Common myeloid progenitor, CD34-positive (primary cell): ENCODE data around the gene STPG2.
"Not testable (repeated sequence)": the region's sequence is repeated elsewhere in the genome, so short reads cannot be mapped to it uniquely, and the experiment has no call there.

Experiments used
- CTCF ChIA-PET: fragments of 350-600 bp; sonication (Branson Sonifier 250); formaldehyde crosslinking; loops from one replicate; lab custom pipeline; 2021; ENCODE audit warnings: antibody characterized with exemption; lab: Charles Lee
- POLR2A ChIA-PET: fragments of 350-600 bp; sonication (Branson Sonifier 250); formaldehyde crosslinking; loops from one replicate; lab custom pipeline; 2021; ENCODE audit warnings: antibody characterized with exemption; lab: Charles Lee
- DNase-seq, 3 donors: peaks; one replicate each; pipeline versions ENCODE4 v3.0.0 to v3.0.0-alpha.2; 2013
- H3K27ac ChIP-seq, 2 experiments: 1 replicate in 1 of 2; 2 replicates in 1 of 2; pipeline ENCODE4 v1.7.0; 2013; ENCODE audit warnings: inconsistent platforms in 2 of 2, low read length in 2 of 2, mild to moderate bottlenecking in 2 of 2, low read depth in 1 of 2, moderate library complexity in 1 of 2; ENCODE audit not compliant: severe bottlenecking in 2 of 2, insufficient read depth in 1 of 2, poor library complexity in 1 of 2
- H3K27me3 ChIP-seq, 5 experiments: replicated peaks in 2 of 5; 1 replicate in 3 of 5; 2 replicates in 2 of 5; pipeline versions ENCODE4 v1.6.1 to v1.7.0; 2013; ENCODE audit warnings: low read length in 4 of 5, mild to moderate bottlenecking in 2 of 5, moderate library complexity in 2 of 5, inconsistent platforms in 1 of 5; ENCODE audit not compliant: insufficient read depth in 5 of 5, control insufficient read depth in 4 of 5
- H3K36me3 ChIP-seq, 4 experiments: 1 replicate in 2 of 4; 2 replicates in 2 of 4; pipeline versions ENCODE4 v1.6.1 to v1.7.0; 2013; ENCODE audit warnings: low read length in 3 of 4, control low read depth in 1 of 4, mild to moderate bottlenecking in 1 of 4; ENCODE audit not compliant: control insufficient read depth in 4 of 4, insufficient read depth in 4 of 4
- H3K4me1 ChIP-seq, 4 experiments: 1 replicate in 3 of 4; 2 replicates in 1 of 4; pipeline versions ENCODE4 v1.6.1 to v1.7.1; 2013; ENCODE audit warnings: low read length in 3 of 4, mild to moderate bottlenecking in 3 of 4, control low read depth in 1 of 4, inconsistent platforms in 1 of 4, moderate library complexity in 1 of 4; ENCODE audit not compliant: control insufficient read depth in 4 of 4, insufficient read depth in 4 of 4; ENCODE audit errors: control extremely low read depth in 1 of 4
- H3K4me3 ChIP-seq, 7 experiments: 1 replicate in 4 of 7; 2 replicates in 3 of 7; pipeline versions ENCODE4 v1.5.1 to v1.7.0; 2013; ENCODE audit warnings: mild to moderate bottlenecking in 7 of 7, low read length in 6 of 7, moderate library complexity in 6 of 7, inconsistent platforms in 2 of 7, low read depth in 2 of 7, control low read depth in 1 of 7; ENCODE audit not compliant: insufficient read depth in 4 of 7, control insufficient read depth in 1 of 7; ENCODE audit errors: extremely low read depth in 1 of 7
- H3K9me3 ChIP-seq, 5 experiments: 1 replicate in 4 of 5; 2 replicates in 1 of 5; pipeline versions ENCODE4 v1.6.1 to v1.7.1; 2013; ENCODE audit warnings: low read length in 4 of 5, mild to moderate bottlenecking in 2 of 5, inconsistent platforms in 1 of 5, low read depth in 1 of 5, moderate library complexity in 1 of 5; ENCODE audit not compliant: control insufficient read depth in 4 of 5, insufficient read depth in 2 of 5; ENCODE audit errors: control extremely low read depth in 1 of 5
- WGBS: methylation state at CpG from one replicate; pipeline ENCODE4 v1.1.5; 2013; ENCODE audit not compliant: insufficient coverage; 5-methylcytosine and 5-hydroxymethylcytosine counted together

STPG2 gene

DNA sequence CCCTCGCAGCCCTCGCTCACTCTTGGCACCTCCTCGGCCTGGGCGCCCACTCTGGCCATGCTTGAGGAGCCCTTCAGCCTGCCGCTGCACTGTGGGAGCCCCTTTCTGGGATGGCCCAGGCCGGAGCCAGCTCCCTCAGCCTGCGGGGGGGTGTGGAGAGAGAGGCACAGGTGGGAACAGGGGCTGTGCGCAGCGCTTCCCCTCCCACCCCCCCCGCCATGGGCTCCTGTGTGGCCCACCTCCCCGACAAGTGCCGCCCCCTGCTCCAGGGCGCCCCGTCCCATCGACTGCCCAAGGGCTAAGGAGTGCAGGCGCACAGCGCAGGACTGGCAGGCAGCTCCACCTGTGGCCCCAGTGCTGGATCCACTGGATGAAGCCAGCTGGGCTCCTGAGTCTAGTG, 220.2 kb downstream of the STPG2 start:
- DNase-seq: no peak
- WGBS: 98% methylated on average over 11 of the region's 17 CpGs

DNA sequence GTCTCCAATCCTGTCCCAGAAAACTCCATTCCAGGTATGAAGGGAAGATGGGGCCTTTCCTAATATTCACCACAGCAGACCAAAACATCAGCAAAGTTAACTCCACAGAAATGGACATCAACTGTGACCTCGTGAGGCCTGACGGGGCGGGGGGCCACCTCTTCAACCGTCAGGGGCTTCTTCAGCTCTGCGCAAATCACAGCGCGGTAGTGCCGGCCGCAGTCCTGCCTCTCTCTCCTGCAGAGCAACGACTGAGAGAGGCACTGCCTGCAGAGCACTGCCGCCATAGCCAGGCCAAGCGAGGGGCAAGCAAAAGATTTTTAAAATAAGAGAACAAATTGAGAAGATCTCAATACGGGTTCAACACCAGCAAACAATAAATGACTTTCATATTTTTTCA, 226.2 kb downstream of the STPG2 start:
- CTCF ChIA-PET: no interaction called here

More for the DNA sequence above, 220.2 kb downstream of the STPG2 start:
- peaks cover 0 to 1% (median 0%) of the 10 kb centered on the region in 5 experiments for H3K9me3 ChIP-seq
- no peak overlapping the region for H3K4me3 ChIP-seq
- ChIA-PET POLR2A (no interaction called here), CTCF (no interaction called here)
- no peaks in the 10 kb centered on the region for H3K27me3 ChIP-seq
- H3K27ac ChIP-seq: no peak overlapping the region
- no peaks in the 10 kb centered on the region for H3K36me3 ChIP-seq
- H3K4me1 ChIP-seq: no peaks in the 10 kb centered on the region

DNA sequence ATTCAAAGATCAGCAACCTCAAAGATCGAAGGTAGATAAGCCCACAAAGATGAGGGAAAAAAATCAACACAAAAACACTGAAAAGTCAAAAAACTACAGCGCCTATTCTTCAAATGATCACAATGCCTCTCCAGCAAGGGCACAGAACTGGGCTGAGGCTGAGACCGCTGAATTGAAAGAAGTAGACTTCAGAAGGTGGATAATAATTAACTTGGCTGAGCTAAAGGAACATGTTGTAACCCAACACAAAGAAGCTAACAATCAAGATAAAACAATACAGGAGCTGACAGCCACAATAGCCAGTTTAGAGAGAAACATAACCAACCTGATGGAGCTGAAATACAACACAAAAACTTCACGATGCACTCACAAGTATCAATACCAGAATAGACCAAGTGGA, 231.1 kb downstream of the STPG2 start:
- DNase-seq: no peak
- H3K9me3 ChIP-seq: peaks cover 0 to 3% (median 0%) of the 10 kb centered on the region in 5 experiments
- no peak overlapping the region for H3K4me3 ChIP-seq
- no peaks in the 10 kb centered on the region for H3K27me3 ChIP-seq
- H3K27ac ChIP-seq: no peak overlapping the region
- ChIA-PET POLR2A (no interaction called here), CTCF (no interaction called here)
- no peaks in the 10 kb centered on the region for H3K4me1 ChIP-seq
- 67% methylated on average over 1 of the region's 4 CpGs for WGBS
- no peaks in the 10 kb centered on the region for H3K36me3 ChIP-seq

More for the DNA sequence above, 226.2 kb downstream of the STPG2 start:
- H3K36me3 ChIP-seq: no peaks in the 10 kb centered on the region
- no peak overlapping the region for H3K27ac ChIP-seq
- DNase-seq: no peak
- WGBS: 98% methylated on average over 10 of the region's 13 CpGs
- no peaks in the 10 kb centered on the region for H3K27me3 ChIP-seq
- no peaks in the 10 kb centered on the region for H3K4me1 ChIP-seq
- peaks cover 0 to 3% (median 0%) of the 10 kb centered on the region in 5 experiments for H3K9me3 ChIP-seq
- POLR2A ChIA-PET: no interaction called here
- H3K4me3 ChIP-seq: no peak overlapping the region

DNA sequence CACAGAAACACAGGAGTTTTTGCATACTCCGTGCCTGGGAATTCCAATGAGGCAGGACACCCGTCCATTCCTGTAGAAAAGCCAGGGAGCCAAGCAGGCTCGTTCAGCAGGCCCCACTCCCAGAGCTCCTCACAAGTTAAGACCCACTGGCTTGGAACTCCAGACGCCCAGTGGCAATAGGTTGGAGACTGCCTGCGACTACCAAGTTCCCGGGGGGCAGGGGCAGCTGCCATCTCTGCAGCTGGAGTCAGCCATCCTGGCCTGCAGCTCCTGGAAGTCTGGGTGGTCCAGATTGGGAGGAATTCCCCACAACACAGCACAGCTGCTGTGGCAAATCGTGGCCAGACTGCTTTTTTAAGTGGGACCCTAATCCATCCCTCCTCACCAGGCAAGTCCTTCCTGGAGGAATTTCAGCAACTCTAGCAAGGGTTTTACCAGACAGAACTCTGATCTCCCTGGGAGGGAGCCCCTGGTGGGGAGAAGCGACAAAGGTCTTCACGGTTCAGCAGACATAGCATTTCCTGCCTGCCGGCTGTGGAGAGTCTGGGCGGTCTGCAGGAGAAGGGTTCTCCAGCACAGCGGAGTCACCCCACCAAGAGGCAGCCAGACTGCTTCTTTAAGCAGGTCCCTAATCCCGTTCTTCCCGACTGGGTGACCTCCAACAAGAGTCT, 231.9 kb downstream of the STPG2 start:
- 90% methylated on average over 10 of the region's 14 CpGs for WGBS
- Histone ChIP-seq H3K36me3 (no peaks in the 10 kb centered on the region), H3K27me3 (no peaks in the 10 kb centered on the region), H3K4me3 (no peak overlapping the region), H3K4me1 (no peaks in the 10 kb centered on the region), H3K9me3 (peaks cover 0 to 2% (median 0%) of the 10 kb centered on the region in 5 experiments), H3K27ac (no peak overlapping the region)
- DNase-seq: no peak
- CTCF ChIA-PET: no interaction called here
- POLR2A ChIA-PET: no interaction called here

DNA sequence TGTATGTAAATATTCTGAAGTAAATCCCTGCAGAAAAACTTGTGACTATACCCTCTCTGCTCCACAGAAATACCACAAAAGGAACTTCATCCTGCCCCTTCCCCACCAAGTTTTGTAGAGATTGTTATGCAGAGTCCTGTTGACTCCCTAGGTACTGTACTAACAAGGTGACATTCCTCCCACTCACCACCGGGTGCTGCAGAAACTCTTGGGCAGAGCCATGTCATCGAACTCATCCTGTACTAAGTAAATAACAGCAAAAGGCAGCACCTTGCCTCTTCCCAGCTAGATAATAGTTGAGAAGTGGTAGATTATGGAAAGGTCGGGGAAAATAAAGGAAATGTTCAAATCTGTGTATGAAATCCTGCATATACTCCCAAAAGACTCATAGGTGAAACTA, 233.3 kb downstream of the STPG2 start:
- no peak for DNase-seq
- H3K27me3 ChIP-seq: no peaks in the 10 kb centered on the region
- WGBS: no CpG with 5 or more reads among the region's 3 CpGs
- CTCF ChIA-PET: no interaction called here
- H3K36me3 ChIP-seq: no peaks in the 10 kb centered on the region
- POLR2A ChIA-PET: no interaction called here
- H3K27ac ChIP-seq: no peak overlapping the region
- H3K4me3 ChIP-seq: no peak overlapping the region
- H3K9me3 ChIP-seq: no peaks in the 10 kb centered on the region
- no peaks in the 10 kb centered on the region for H3K4me1 ChIP-seq

DNA sequence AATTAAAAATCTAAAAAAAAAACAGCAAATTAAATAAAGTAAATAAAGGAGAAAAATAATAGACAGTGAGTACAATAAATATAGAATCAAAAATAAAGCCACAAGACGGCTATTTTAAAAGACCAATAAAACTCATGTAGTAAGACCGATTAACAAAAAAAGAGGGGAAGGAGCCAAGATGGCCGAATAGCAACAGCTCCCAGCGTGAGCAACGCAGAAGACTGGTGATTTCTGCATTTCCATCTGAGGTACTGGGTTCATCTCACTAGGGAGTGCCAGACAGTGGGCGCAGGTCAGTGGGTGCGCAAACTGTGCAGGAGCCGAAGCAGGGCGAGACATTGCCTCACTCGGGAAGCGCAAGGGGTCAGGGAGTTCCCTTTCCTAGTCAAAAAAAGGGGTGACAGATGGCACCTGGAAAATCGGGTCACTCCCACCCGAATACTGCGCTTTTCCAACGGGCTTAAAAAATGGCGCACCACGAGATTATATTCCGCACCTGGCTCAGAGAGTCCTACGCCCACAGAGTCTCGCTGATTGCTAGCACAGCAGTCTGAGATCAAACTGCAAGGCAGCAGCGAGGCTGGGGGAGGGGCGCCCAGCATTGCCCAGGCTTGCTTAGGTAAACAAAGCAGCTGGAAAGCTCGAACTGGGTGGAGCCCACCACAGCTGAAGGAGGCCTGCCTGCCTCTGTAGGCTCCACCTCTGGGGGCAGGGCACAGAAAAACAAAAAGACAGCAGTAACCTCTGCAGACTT, 239.7 kb downstream of the STPG2 start:
- DNase-seq, H3K36me3 ChIP-seq, H3K4me1 ChIP-seq, H3K4me3 ChIP-seq, CTCF ChIA-PET, H3K27me3 ChIP-seq, POLR2A ChIA-PET, H3K27ac ChIP-seq, H3K9me3 ChIP-seq: not testable (repeated sequence)
- 96% methylated on average over 18 of the region's 23 CpGs for WGBS

DNA sequence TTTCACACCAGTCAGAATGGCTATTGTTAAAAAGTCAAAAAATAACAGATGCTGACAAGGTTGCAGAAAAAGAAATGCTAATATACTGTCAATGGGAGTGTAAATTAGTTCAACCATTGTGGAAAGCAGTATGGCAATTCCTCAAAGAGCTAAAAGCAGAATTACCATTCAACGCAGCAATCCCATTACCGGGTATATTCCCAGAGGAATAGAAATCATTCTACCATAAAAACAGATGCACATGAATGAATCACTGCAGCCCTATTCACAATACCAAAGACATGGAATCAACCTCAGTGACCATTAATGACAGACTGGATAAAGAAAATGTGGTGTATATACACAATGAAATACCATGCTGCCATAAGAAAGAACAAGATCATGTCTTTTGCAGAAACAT, 243.0 kb downstream of the STPG2 start:
- WGBS: 64% methylated on average over 2 of the region's 2 CpGs
- Histone ChIP-seq H3K4me3 (no peak overlapping the region), H3K27ac (no peak overlapping the region), H3K9me3 (no peaks in the 10 kb centered on the region), H3K27me3 (no peaks in the 10 kb centered on the region), H3K36me3 (no peaks in the 10 kb centered on the region), H3K4me1 (no peaks in the 10 kb centered on the region)
- ChIA-PET POLR2A (no interaction called here), CTCF (no interaction called here)
- DNase-seq: no peak
